Central memory CD8-positive, alpha-beta T cell (primary cell): Measurements from ENCODE around the gene CENPB.

Experiments used
- ATAC-seq: fragments of 150-1000 bp; cut with Tn5 transposase; replicated peaks from 2 replicates; pipeline ENCODE4 v1.10.0; 2022; ENCODE audit warnings: mild to moderate bottlenecking, moderate FRiP score, moderate number of reproducible peaks; ENCODE audit not compliant: poor library complexity, severe bottlenecking; ENCODE audit errors: extremely low read depth
- DNase-seq, 2 donors: peaks; one replicate each; pipeline ENCODE4 v3.0.0; 2021; ENCODE audit warnings: low spot score in 2 of 2
- H3K27ac Mint-ChIP-seq: one replicate; pipeline ENCODE4 v1.8.0; 2022; ENCODE audit warnings: low read depth, mild to moderate bottlenecking, moderate library complexity, mixed read lengths
- H3K27me3 Mint-ChIP-seq: one replicate; pipeline ENCODE4 v1.8.0; 2022; ENCODE audit warnings: mixed read lengths
- H3K36me3 Mint-ChIP-seq: one replicate; pipeline ENCODE4 v1.8.0; 2022; ENCODE audit warnings: mild to moderate bottlenecking, moderate library complexity, mixed read lengths; ENCODE audit not compliant: insufficient read depth
- H3K4me1 Mint-ChIP-seq: one replicate; pipeline ENCODE4 v1.8.0; 2022; ENCODE audit warnings: mixed read lengths
- H3K4me3 Mint-ChIP-seq: one replicate; pipeline ENCODE4 v1.8.0; 2022; ENCODE audit warnings: mild to moderate bottlenecking, moderate library complexity, mixed read lengths
- H3K9me3 Mint-ChIP-seq: one replicate; pipeline ENCODE4 v1.8.0; 2022; ENCODE audit warnings: mixed read lengths

The CENPB gene

DNA sequence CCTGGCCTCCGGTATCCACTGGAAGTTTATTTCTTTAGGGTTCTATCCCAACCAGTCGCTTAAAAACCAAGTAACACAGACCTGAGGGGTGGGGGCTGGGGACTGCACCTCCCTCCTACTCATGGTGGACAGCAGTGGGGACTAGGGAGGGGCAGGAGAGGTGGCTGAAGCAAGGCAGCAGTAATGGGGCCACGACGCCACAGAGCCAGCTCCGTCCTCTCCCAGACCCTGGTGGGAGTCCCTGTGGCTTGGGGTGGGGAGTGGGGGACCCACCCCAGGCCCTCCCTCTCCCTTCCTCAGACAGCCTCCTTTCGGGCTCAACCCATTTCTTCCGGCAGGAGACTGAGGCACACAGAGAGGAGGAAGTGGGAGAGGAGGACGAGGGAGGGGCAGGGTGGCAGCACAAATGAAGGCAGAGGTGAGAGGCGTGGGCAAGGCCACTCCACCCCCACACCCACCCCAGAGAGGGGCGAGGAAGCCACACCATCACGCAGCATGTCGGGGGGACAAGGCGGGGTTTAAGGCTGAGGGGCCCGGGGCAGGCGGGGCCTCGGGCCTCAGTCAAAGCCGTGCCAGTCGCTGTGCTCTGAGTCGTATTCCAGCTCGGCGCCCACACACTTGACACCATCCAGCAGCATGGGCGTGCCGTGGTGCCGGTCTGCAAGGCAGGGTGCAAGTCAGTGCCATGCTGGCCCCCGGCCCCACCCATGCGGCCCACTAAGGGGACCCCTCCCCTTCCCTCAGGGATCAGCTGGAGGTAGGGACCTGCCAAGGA is 32.9 kb downstream of the CENPB start:
- ATAC-seq (no peak), DNase-seq (no peak)
- Mint-ChIP-seq H3K27ac (no peak overlapping the region), H3K9me3 (no peaks in the 10 kb centered on the region), H3K4me1 (peaks cover 9% of the 10 kb centered on the region), H3K36me3 (no peaks in the 10 kb centered on the region), H3K27me3 (no peaks in the 10 kb centered on the region), H3K4me3 (no peak overlapping the region)

DNA sequence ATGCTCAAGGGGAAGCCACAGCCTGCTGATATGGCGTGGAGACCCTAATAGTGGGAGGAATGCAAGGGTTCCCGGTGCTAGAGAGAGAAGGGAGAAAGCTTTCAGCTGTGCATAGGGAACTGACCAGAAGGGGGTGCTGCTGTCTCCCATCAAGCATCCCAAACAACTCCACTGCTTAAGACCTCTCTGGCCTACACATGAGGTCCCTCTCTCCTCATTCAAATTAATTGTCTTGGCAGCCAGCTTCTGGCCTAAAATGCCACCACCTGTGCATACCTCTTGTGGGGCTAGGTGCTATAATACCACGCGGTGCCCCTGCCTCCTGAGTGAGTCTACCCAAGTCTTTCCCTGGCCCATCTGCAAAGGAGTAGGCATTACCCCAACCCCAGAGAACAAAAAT is 33.4 kb downstream of the CENPB start:
- Mint-ChIP-seq H3K9me3 (no peaks in the 10 kb centered on the region), H3K27me3 (no peaks in the 10 kb centered on the region), H3K36me3 (no peaks in the 10 kb centered on the region), H3K4me3 (no peak overlapping the region), H3K27ac (no peak overlapping the region), H3K4me1 (peaks cover 9% of the 10 kb centered on the region)
- DNase-seq: peak; percentile 50 to 51
- ATAC-seq: peak; percentile 55

- peak overlapping the region; percentile 56 for H3K4me3 Mint-ChIP-seq
- DNase-seq (no peak), ATAC-seq (no peak)
Observed at GRCh38 chr20:3752386-3752759, 34.2 kb downstream of the CENPB start.

GRCh38 chr20:3751675-3752385 is 34.7 kb downstream of the CENPB start:
- Mint-ChIP-seq H3K27ac (no peak overlapping the region), H3K4me1 (peaks cover 9% of the 10 kb centered on the region)

More at GRCh38 chr20:3752386-3752759, 34.2 kb downstream of the CENPB start:
- no peaks in the 10 kb centered on the region for H3K9me3 Mint-ChIP-seq
- H3K27ac Mint-ChIP-seq: no peak overlapping the region
- H3K4me1 Mint-ChIP-seq: peaks cover 9% of the 10 kb centered on the region
- no peaks in the 10 kb centered on the region for H3K36me3 Mint-ChIP-seq
- peaks cover 5% of the 10 kb centered on the region for H3K27me3 Mint-ChIP-seq

GRCh38 chr20:3751305-3751674 is 35.2 kb downstream of the CENPB start:
- Mint-ChIP-seq H3K4me1 (peaks cover 9% of the 10 kb centered on the region), H3K4me3 (no peak overlapping the region), H3K9me3 (no peaks in the 10 kb centered on the region), H3K27ac (no peak overlapping the region), H3K36me3 (no peaks in the 10 kb centered on the region), H3K27me3 (peaks cover 13% of the 10 kb centered on the region)
- ATAC-seq (no peak), DNase-seq (no peak)

More at GRCh38 chr20:3751675-3752385, 34.7 kb downstream of the CENPB start:
- H3K9me3 Mint-ChIP-seq: no peaks in the 10 kb centered on the region
- H3K27me3 Mint-ChIP-seq: peaks cover 10% of the 10 kb centered on the region
- no peak for ATAC-seq
- no peaks in the 10 kb centered on the region for H3K36me3 Mint-ChIP-seq
- DNase-seq: no peak
- H3K4me3 Mint-ChIP-seq: peak overlapping the region; percentile 56

- H3K9me3 Mint-ChIP-seq: no peaks in the 10 kb centered on the region
- DNase-seq (no peak), ATAC-seq (no peak)
- H3K4me3 Mint-ChIP-seq: no peak overlapping the region
- no peak overlapping the region for H3K27ac Mint-ChIP-seq
- H3K27me3 Mint-ChIP-seq: peaks cover 13% of the 10 kb centered on the region
- peaks cover 12% of the 10 kb centered on the region for H3K4me1 Mint-ChIP-seq
- no peaks in the 10 kb centered on the region for H3K36me3 Mint-ChIP-seq
Observed at GRCh38 chr20:3749689-3750531, 36.6 kb downstream of the CENPB start.

GRCh38 chr20:3749087-3749688 is 37.4 kb downstream of the CENPB start:
- Mint-ChIP-seq H3K4me3 (no peak overlapping the region), H3K9me3 (no peaks in the 10 kb centered on the region), H3K36me3 (no peaks in the 10 kb centered on the region), H3K4me1 (peaks cover 19% of the 10 kb centered on the region), H3K27me3 (peaks cover 13% of the 10 kb centered on the region), H3K27ac (no peak overlapping the region)
- ATAC-seq (no peak), DNase-seq (no peak)

DNA sequence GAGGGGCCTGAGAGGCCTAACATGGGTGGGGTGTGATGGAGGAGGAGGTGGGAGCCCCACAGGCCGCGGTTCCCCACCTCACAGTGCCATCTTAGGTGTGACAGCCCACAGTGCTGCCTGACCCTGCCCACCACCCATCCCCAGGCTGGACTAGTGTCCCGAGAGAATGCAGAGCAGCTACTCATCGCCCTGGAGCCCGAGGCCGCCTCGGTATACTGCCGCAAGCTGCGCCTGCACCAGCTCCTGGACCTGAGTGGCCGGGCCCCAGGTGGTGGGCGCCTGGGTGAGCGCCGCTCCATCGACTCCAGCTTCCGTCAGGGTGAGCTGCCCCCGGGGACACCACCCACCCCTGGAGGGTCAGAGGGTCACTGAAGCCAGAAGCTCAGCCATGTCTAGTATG is 38.5 kb downstream of the CENPB start:
- Mint-ChIP-seq H3K9me3 (no peaks in the 10 kb centered on the region), H3K4me1 (peaks cover 19% of the 10 kb centered on the region), H3K27me3 (peaks cover 13% of the 10 kb centered on the region), H3K36me3 (no peaks in the 10 kb centered on the region), H3K4me3 (no peak overlapping the region), H3K27ac (no peak overlapping the region)
- no peak for ATAC-seq
- DNase-seq: no peak

DNA sequence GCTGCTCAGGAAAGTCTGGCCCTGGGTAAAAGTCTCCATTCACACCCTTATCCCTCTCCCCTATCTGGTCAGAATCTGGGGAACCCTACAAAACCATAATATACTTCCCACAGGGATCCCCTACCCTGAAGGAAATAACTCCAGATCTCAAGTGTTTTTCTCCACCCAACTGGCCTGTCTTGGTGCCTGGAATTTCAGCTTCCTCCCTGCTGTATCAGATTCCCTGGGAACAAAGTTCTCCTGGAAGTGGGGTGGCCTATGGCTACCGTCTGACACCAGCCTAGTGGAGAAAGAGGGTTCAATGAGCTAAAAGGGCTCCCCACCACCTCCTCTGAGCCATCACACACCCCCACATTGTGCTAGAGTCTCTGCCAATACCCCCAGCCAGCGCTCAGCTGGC is 39.1 kb downstream of the CENPB start:
- ATAC-seq: no peak
- H3K27ac Mint-ChIP-seq: no peak overlapping the region
- peaks cover 15% of the 10 kb centered on the region for H3K4me1 Mint-ChIP-seq
- DNase-seq: no peak
- no peak overlapping the region for H3K4me3 Mint-ChIP-seq
- H3K9me3 Mint-ChIP-seq: no peaks in the 10 kb centered on the region
- no peaks in the 10 kb centered on the region for H3K36me3 Mint-ChIP-seq
- H3K27me3 Mint-ChIP-seq: peaks cover 13% of the 10 kb centered on the region

- H3K27ac Mint-ChIP-seq: no peak overlapping the region
- H3K4me1 Mint-ChIP-seq: peaks cover 10% of the 10 kb centered on the region
- peaks cover 16% of the 10 kb centered on the region for H3K27me3 Mint-ChIP-seq
- ATAC-seq (no peak), DNase-seq (no peak)
- no peak overlapping the region for H3K4me3 Mint-ChIP-seq
- H3K36me3 Mint-ChIP-seq: no peaks in the 10 kb centered on the region
- no peaks in the 10 kb centered on the region for H3K9me3 Mint-ChIP-seq
Observed at GRCh38 chr20:3745686-3746173, 40.8 kb downstream of the CENPB start.

- Mint-ChIP-seq H3K36me3 (no peaks in the 10 kb centered on the region), H3K9me3 (no peaks in the 10 kb centered on the region), H3K4me3 (peak overlapping the region; percentile 60), H3K27me3 (peaks cover 23% of the 10 kb centered on the region), H3K27ac (peak overlapping the region; percentile 60), H3K4me1 (peaks cover 10% of the 10 kb centered on the region)
- DNase-seq (peak; percentile 51 to 57), ATAC-seq (peak; percentile 69)
Observed at GRCh38 chr20:3744806-3745685, 41.5 kb downstream of the CENPB start.
